Thyroid gland (tissue), 4 donors: ENCODE data around the gene SLN. TPM values are rescaled to one million over a fixed set of nuclear protein-coding genes. Genes with fewer than 3 reads are reported as not detected.

ENCODE experiments used
- DNase-seq, 2 donors: peaks; one replicate each; pipeline ENCODE4 v3.0.0-alpha.2; 2019
- H3K27ac ChIP-seq, 3 donors: fragments of 200-600 bp; sonication (generic); 1 replicate in 2 of 3; 2 replicates in 1 of 3; pipeline ENCODE4 v1.5.1; 2016 to 2019; ENCODE audit warnings: mild to moderate bottlenecking in 1 of 3, moderate library complexity in 1 of 3
- H3K27me3 ChIP-seq: fragments of 200-600 bp; sonication (generic); one replicate; pipeline ENCODE4 v1.5.1; 2019
- H3K36me3 ChIP-seq, 2 donors: fragments of 200-600 bp; sonication (generic); one replicate each; pipeline ENCODE4 v1.5.1; 2016 to 2019
- H3K4me1 ChIP-seq, 2 donors: fragments of 200-600 bp; sonication (generic); one replicate each; pipeline ENCODE4 v1.5.1; 2017 to 2019
- H3K4me3 ChIP-seq, 3 donors: fragments of 200-600 bp; sonication (generic); replicated peaks in 1 of 3; 1 replicate in 2 of 3; 2 replicates in 1 of 3; pipeline ENCODE4 v1.5.1; 2016; ENCODE audit warnings: mild to moderate bottlenecking in 1 of 3
- H3K9me3 ChIP-seq: fragments of 200-600 bp; sonication (generic); one replicate; pipeline ENCODE4 v1.5.1; 2017
- POLR2A ChIP-seq, 2 donors: fragments of 450-650 bp; IDR thresholded peaks; one replicate each; pipeline ENCODE4 v1.6.1; 2017; ENCODE audit warnings: antibody characterized with exemption in 2 of 2, mild to moderate bottlenecking in 2 of 2, moderate library complexity in 1 of 2
- whole genome bisulfite sequencing, 2 donors: methylation state at CpG; one replicate each; pipeline ENCODE4 v1.1.5; 2017; 5-methylcytosine and 5-hydroxymethylcytosine counted together
- intact Hi-C: fragments of 100-400 bp; cut with DNase I; formaldehyde crosslinking; loops from one replicate; pipeline ENCODE4 v1.15.1; 2023
- total RNA-seq, 4 donors: library from RNA; depleted of rRNA; stranded (reverse); fragments of >200 nt; gene quantifications; one replicate each; pipeline ENCODE4 v1.2.3, GENCODE V29; 2016
- TF ChIP-seq, protein P1 (sequence below), 6 experiments: fragments of 200-600 bp in 3 of 6; fragments of 450-650 bp in 3 of 6; sonication (generic) in 3 of 6; IDR thresholded peaks; one replicate each; pipeline ENCODE4 v1.5.1; 2016 to 2019; ENCODE audit warnings: antibody characterized with exemption in 6 of 6, mild to moderate bottlenecking in 2 of 6, inconsistent platforms in 1 of 6, moderate library complexity in 1 of 6

The SLN gene
- total RNA-seq, 4 donors from 2014 or later = not detected

DNA sequence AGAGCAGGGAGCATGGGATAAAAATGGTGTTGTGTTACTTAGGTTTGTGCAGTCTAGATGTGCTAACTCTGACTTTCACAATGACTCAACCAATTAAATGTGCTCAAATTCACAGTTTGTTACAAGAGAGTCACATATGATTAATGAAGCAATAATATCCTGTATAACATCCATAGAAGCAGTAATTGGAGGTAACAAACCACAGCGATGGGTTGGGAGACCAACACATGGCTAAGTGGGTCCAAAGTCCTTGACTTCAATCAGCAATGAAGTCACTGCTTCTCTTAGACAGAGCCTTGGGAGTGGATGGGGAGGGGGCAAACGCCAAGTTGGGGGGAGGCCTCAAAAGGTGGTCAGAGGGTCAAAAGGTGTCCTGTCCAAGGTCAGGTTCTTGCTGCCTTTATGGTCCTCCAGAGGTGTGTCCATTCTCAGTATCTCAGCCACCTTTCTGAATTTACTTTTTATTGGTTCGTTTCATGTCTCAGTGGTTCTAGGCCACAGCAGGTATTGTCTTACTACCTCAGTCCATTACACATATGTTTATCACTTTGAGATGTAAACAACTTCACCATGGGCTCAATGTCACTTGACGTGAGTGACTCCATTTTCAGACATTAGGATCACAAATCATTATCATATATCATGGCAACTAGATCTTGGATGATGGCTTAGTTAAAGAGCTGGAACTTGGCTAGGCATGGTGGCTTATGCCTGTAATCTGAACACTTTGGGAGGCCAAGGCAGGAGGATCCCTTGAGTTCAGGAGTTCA, 32.4 kb downstream of the SLN start:
- H3K4me3 ChIP-seq = no peak overlapping the region
- H3K9me3 ChIP-seq = no peaks in the 10 kb centered on the region
- H3K4me1 ChIP-seq = no peaks in the 10 kb centered on the region
- H3K36me3 ChIP-seq = no peaks in the 10 kb centered on the region
- 82 to 85% methylated on average over 4 of the region's 4 CpGs for WGBS, 2 donors
- H3K27me3 ChIP-seq = no peaks in the 10 kb centered on the region
- no peak for DNase-seq
- no peak overlapping the region for H3K27ac ChIP-seq
- intact Hi-C loops = no loop called here
- TF ChIP-seq, protein P1, sequence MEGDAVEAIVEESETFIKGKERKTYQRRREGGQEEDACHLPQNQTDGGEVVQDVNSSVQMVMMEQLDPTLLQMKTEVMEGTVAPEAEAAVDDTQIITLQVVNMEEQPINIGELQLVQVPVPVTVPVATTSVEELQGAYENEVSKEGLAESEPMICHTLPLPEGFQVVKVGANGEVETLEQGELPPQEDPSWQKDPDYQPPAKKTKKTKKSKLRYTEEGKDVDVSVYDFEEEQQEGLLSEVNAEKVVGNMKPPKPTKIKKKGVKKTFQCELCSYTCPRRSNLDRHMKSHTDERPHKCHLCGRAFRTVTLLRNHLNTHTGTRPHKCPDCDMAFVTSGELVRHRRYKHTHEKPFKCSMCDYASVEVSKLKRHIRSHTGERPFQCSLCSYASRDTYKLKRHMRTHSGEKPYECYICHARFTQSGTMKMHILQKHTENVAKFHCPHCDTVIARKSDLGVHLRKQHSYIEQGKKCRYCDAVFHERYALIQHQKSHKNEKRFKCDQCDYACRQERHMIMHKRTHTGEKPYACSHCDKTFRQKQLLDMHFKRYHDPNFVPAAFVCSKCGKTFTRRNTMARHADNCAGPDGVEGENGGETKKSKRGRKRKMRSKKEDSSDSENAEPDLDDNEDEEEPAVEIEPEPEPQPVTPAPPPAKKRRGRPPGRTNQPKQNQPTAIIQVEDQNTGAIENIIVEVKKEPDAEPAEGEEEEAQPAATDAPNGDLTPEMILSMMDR (IDR thresholded peaks at IDR 0.05) = no peak

DNA sequence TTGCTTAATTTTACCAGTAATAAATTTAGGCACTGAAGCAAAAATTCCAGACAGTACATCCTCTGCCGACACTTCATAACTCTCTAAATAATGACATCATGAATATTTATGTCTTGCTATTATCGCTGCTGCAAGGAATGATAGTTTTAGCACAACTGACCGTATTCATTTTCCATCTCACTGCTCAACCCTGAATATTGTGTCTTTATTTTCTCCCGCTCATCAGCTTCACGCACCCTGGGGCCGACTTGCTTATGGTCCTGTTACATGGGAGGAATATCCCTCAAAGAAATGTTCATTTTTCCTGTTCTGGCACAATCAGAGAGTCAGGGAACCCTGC, 33.3 kb downstream of the SLN start:
- no peaks in the 10 kb centered on the region for H3K27me3 ChIP-seq
- no peak overlapping the region for H3K4me3 ChIP-seq
- DNase-seq = no peak
- intact Hi-C loops = no loop called here
- H3K27ac ChIP-seq = no peak overlapping the region
- no peaks in the 10 kb centered on the region for H3K36me3 ChIP-seq
- no peaks in the 10 kb centered on the region for H3K4me1 ChIP-seq
- WGBS, 2 donors = 74 to 78% methylated on average over 6 of the region's 6 CpGs
- TF ChIP-seq, protein P1 (IDR thresholded peaks at IDR 0.05) = no peak
- no peak for TF ChIP-seq POLR2A (IDR thresholded peaks at IDR 0.05)
- H3K9me3 ChIP-seq = no peaks in the 10 kb centered on the region

DNA sequence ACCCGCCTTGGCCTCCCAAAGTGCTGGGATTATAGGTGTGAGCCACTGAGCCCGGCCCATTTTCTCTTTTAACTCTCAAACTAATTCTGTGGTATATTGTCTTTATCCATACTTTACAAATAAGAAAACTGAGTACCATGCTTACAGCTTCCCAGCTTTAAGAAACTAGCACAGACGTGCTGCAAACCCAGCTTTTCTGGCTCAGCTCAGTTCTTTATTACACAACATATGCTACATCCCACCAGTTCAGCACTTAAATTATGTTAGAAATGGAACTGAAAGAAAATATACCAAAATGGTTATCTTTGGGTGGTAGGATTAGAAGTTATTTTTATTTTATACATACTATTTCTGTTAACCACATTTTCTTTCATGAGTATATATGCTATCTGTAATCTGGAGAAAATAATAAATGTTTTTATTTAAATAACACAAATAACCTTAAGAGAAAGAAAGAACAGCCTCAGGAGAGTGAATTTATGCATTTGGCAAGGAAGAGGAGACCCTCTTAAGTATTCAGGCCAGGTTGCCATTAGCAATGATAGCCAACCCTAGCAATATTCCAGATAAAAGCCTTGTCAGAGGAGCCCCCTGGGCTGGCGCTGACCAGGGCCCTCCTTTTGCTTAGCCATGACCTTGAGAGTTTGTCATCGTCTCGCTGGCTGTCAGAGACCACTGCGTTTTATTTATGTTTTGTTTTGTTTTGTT, 33.8 kb downstream of the SLN start:
- Histone ChIP-seq H3K4me1 (no peaks in the 10 kb centered on the region), H3K27me3 (no peaks in the 10 kb centered on the region), H3K4me3 (no peak overlapping the region), H3K9me3 (no peaks in the 10 kb centered on the region), H3K36me3 (no peaks in the 10 kb centered on the region), H3K27ac (no peak overlapping the region)
- intact Hi-C loops = no loop called here
- TF ChIP-seq POLR2A (IDR thresholded peaks at IDR 0.05) = no peak
- TF ChIP-seq, protein P1 (IDR thresholded peaks at IDR 0.05) = no peak
- WGBS, 2 donors = 86 to 90% methylated on average over 7 of the region's 7 CpGs
- no peak for DNase-seq

DNA sequence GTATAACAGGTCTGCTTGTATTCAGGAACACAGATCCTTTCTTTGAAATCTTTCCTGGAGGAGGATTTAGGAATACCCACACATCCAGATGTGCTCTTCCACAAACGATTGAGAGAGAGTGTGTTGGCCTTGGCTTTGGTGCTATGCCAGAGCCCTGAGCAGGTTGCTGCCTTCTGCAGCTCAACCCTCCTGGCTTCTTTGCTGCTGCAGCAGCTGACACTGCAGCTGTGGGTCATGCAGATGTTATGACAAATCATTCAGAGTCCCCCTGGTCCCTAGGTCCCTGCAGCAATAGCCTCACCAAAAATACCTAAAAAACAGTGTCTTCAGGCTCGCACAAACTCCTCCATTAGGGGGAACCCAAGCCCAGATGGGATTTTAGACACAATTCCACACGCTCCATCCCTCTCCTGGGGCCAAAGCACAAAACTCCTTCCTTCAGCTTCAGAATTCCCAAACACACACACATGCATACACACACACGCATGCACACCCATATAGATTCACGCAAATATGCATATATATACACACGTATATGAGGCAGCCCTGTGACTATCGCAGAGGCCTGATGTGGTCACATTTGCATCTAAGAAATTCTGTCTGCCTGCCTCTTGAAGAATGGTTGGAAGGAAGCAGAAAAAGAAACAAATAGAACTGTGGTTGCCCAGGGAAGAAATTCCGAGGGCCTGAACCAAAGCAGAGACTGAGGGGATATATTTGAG, 35.4 kb downstream of the SLN start:
- Histone ChIP-seq H3K27ac (no peak overlapping the region), H3K4me3 (no peak overlapping the region), H3K36me3 (no peaks in the 10 kb centered on the region), H3K9me3 (no peaks in the 10 kb centered on the region), H3K4me1 (no peaks in the 10 kb centered on the region), H3K27me3 (no peaks in the 10 kb centered on the region)
- WGBS, 2 donors = 82 to 84% methylated on average over 8 of the region's 8 CpGs
- TF ChIP-seq, protein P1 (IDR thresholded peaks at IDR 0.05) = no peak
- TF ChIP-seq POLR2A (IDR thresholded peaks at IDR 0.05) = no peak
- intact Hi-C loops = no loop called here
- DNase-seq = no peak

DNA sequence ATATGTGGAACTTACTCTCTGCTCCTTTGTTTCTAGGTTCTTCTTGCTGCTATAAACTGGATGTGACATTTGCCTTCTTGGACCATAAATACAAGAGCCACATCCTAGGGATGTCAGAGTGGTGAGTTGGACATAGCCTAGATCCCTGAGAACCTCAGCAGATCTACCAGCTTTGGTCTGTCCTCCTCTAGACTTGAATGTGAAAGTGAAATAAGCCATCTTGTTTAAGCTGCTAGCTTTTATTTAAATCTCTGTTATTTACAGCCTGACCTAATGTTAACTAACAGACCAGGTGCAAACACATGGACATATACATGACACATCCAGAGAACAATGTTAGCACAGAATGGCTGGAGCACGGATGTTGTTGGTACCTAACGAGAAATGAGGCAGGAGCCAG, 36.0 kb downstream of the SLN start:
- H3K4me3 ChIP-seq = no peak overlapping the region
- TF ChIP-seq POLR2A (IDR thresholded peaks at IDR 0.05) = no peak
- H3K36me3 ChIP-seq = no peaks in the 10 kb centered on the region
- H3K27me3 ChIP-seq = no peaks in the 10 kb centered on the region
- no peak for DNase-seq
- intact Hi-C loops = no loop called here
- H3K27ac ChIP-seq = no peak overlapping the region
- 93 to 96% methylated on average over 2 of the region's 2 CpGs for WGBS, 2 donors
- no peaks in the 10 kb centered on the region for H3K4me1 ChIP-seq
- no peaks in the 10 kb centered on the region for H3K9me3 ChIP-seq
